HG03097 (cell line): ENCODE data around the gene ITGA6.

Experiments used
- ATAC-seq: cut with Tn5 transposase; IDR thresholded peaks from one replicate; pipeline ENCODE4 v1.9.1; 2021; ENCODE audit not compliant: unreplicated experiment, low FRiP score

ITGA6 gene

DNA sequence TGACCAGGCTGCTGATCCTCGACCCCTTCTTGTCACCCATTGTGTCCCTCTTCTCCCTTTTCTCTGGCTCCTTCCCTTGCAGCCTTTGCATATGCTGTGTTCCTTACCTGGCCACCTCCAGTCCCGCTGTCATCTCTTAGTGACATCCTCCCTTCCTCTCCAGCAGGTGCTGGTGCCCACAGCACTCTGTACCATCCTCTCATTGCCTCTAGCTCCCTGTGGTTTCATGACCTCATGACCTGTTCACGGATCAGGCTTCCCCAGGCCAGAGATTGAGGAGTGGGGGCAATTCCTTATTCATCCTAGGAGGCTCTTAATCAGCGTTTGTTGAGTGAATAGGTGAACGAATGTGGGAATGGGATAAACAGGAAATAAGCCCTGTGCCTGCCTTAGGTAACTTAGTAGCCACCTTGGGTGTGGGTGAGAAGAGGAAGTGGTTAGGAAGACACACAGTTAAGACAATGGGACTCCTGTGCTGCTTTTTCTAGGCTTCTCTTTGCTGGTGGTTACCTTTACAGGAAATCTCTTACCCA lies 35.5 kb downstream of the ITGA6 start:
- ATAC-seq: peak; percentile 63

- no peak for ATAC-seq
Observed at GRCh38 chr2:172464400-172465129, 37.2 kb downstream of the ITGA6 start.

- ATAC-seq: no peak
Observed at GRCh38 chr2:172465417-172466334, 38.3 kb downstream of the ITGA6 start.

DNA sequence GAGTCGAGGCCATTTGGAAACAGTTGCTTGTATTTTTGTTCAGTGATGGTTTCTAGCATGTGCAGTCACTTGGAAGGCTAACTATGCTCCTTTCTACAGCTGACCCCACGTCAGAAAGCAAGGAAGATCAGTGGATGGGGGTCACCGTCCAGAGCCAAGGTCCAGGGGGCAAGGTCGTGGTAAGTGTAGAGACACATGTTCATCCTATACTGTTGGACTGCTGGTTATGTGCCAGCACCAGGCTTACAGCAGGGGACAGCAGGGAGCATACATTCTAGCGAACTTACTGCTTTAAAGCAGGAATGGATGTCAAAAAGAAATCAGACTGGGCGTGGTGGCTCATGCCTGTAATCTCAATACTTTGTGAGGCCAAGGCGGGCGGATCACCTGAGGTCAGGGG lies 40.0 kb downstream of the ITGA6 start:
- ATAC-seq: no peak

- no peak for ATAC-seq
Observed at GRCh38 chr2:172470958-172471922, 43.9 kb downstream of the ITGA6 start.

DNA sequence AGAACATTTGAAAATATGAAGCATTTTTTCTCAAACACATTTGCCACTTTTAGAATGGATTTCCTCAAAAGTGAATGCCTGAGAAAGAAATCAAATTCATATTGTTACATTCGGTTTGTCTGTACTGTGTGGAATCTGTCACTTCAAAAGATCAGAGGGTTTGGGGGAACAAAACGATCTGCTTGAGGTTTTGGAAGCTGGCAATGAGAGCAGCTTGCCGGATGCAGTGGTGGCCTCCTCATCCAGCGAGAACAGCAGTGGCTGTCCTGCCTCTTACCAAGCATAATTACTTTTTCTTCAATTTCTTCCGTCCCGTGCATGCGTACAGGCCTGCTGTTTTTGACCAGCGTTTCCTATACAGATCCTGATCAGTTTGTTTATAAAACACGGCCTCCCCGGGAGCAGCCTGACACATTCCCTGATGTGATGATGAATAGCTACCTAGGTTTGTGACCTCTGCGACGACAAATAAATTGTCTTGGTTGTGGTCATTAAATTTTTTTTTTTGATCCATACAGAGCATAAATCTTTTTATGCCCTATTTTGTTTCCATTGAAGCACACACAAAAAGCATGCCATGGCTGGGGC lies 45.2 kb downstream of the ITGA6 start:
- ATAC-seq: no peak

- ATAC-seq: no peak
Observed at GRCh38 chr2:172473167-172473566, 45.8 kb downstream of the ITGA6 start.

GRCh38 chr2:172478353-172478752 lies 51.0 kb downstream of the ITGA6 start:
- no peak for ATAC-seq

GRCh38 chr2:172480301-172481218 lies 53.2 kb downstream of the ITGA6 start:
- ATAC-seq: no peak

GRCh38 chr2:172481507-172482262 lies 54.3 kb downstream of the ITGA6 start:
- no peak for ATAC-seq

DNA sequence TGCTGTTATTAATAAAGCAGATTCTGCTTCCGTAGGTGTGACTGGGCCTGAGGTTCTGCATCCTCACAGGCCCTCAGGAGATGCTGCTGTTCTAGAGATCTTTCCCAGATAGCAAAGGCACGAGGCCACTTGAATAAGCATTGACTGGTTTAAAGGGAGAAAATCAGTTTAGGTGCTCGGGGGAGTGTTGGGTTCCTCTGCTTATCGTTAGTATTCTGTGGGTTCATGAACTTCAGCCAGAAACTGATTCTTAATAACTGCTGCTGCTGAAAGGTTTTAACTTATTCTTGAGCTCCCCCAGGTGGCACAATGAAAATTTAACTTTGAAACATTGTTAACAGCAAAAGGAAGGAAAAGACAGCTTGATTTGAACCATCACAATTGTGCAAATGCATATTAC lies 56.9 kb downstream of the ITGA6 start:
- no peak for ATAC-seq

DNA sequence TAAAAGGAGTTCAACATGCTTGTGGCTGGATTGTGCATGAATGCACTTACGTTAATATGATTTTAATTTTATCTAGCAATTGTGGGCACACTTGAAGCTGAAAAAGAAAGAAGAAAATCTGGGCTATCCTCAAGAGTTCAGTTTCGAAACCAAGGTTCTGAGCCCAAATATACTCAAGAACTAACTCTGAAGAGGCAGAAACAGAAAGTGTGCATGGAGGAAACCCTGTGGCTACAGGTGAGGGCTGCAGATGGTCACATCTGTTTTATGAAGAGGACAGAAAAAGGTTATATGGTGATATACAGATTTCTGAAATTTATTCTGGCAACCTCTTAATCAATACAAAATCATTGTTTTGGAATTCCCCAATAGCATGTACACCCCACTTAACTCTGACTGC lies 57.3 kb downstream of the ITGA6 start:
- no peak for ATAC-seq

DNA sequence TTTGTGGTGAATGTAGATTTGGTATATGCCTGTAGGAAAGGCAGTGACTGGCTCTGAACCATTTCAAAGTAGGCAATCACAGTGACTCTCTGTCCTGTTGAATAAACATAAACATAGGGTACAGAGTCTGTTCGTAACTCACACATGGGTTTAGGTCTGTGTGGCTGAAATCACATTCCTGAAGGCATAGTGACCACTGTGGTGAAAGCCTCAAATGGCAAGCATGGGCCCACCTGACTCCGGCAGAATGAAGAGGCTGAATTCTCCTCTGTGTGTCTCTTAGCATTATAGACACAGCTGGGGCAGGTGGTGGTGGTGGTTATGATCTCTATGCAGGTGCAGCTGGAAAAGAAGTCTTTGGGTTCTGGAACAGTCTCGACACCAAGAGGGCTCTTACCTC lies 61.2 kb downstream of the ITGA6 start:
- no peak for ATAC-seq

GRCh38 chr2:172489681-172490080 lies 62.3 kb downstream of the ITGA6 start:
- ATAC-seq: no peak

GRCh38 chr2:172496160-172496608 lies 68.8 kb downstream of the ITGA6 start:
- ATAC-seq: no peak

- no peak for ATAC-seq
Observed at GRCh38 chr2:172507199-172507598, 79.8 kb downstream of the ITGA6 start.

GRCh38 chr2:172510088-172510487 lies 82.7 kb downstream of the ITGA6 start:
- no peak for ATAC-seq

DNA sequence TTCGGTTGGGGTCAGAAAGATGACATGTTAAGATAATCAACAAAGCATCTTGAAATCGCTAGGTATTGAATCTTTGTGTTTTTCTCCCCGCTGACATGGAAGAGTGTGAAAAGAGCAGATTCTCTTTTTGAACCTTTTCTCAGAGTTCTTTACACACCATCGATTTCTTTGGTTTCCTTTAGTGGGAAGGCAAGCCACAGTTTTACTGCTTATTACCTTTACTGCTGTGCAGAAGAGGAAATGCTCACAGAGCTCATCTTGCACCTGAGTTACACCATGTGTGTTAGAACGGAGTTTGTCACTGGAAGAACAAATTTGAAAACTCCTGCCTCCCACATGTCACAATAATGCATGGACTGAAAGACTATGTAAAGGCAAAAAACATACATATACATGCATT lies 83.2 kb downstream of the ITGA6 start:
- no peak for ATAC-seq
